ENCODE results near the gene AHI1.

AHI1 gene

DNA sequence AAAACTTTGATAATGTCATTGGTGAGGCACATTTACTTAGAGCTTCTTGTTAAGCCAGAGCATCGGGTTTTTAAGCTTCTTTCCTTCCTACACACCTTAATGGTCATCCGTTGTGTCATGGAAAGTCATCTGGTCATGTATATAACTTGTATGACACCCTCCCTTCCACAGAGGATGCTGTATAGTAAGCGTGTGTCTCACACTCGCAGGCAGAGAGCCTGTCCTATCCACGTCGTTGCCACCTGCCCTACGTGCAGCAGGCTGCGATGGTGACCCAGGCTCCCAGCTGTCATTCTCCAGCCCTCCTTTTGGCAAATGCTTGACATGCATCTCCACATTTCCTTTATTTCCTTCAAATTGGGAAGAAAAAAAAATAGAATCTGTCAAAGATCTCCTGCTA lies 230.9 kb downstream of the AHI1 start (continued):
- TF ChIP-seq, protein P1, sequence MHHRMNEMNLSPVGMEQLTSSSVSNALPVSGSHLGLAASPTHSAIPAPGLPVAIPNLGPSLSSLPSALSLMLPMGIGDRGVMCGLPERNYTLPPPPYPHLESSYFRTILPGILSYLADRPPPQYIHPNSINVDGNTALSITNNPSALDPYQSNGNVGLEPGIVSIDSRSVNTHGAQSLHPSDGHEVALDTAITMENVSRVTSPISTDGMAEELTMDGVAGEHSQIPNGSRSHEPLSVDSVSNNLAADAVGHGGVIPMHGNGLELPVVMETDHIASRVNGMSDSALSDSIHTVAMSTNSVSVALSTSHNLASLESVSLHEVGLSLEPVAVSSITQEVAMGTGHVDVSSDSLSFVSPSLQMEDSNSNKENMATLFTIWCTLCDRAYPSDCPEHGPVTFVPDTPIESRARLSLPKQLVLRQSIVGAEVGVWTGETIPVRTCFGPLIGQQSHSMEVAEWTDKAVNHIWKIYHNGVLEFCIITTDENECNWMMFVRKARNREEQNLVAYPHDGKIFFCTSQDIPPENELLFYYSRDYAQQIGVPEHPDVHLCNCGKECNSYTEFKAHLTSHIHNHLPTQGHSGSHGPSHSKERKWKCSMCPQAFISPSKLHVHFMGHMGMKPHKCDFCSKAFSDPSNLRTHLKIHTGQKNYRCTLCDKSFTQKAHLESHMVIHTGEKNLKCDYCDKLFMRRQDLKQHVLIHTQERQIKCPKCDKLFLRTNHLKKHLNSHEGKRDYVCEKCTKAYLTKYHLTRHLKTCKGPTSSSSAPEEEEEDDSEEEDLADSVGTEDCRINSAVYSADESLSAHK (tag by site-specific recombination; IDR thresholded peaks at IDR 0.05) = no peak
- no peak for TF ChIP-seq ZNF23 (tag by site-specific recombination; IDR thresholded peaks at IDR 0.05; ENCODE audit: borderline replicate concordance)

DNA sequence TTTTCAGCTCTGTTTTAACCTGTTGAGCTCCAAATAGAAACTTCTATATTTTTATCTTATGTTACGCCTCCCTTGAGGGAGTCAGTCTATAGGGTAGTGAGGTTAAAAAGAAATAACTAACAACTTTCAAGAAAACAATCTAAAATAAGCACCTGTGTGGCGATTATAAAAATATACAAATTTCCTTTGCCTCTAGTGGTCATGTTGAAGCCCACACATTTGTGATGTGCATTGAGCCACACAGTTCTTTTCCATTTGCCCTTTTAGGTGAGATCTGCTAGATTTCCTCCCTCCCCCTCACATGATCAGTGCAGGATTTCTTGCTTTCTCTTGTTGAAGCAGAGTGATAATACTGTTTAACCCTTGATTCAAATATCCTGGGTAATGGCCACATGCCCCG lies 232.3 kb downstream of the AHI1 start:
- CTCF ChIA-PET = interaction anchor here (0.5 to 0.7 kb wide), 2 partner anchors 325 to 773 kb away, joined by 3 read pairs; no protein-coding TSS in a partner anchor
- H3K27ac ChIP-seq (ENCODE audit: extremely low read depth, low read depth, low read length) = no peak overlapping the region
- POLR2A ChIA-PET = no interaction called here
- H3K36me3 ChIP-seq (ENCODE audit: control insufficient read depth in 2 of 2, insufficient read depth in 1 of 2, low read length in 2 of 2) = no peaks in the 10 kb centered on the region
- no peaks in the 10 kb centered on the region for H3K9me3 ChIP-seq (ENCODE audit: control insufficient read depth, insufficient read depth, low read depth, low read length)
- H3K4me3 ChIP-seq (ENCODE audit: low read depth, low read length) = no peak overlapping the region
- TF ChIP-seq ZNF10 (tag by site-specific recombination; IDR thresholded peaks at IDR 0.05) (no peak), ZNF302 (tag by site-specific recombination; IDR thresholded peaks at IDR 0.05; ENCODE audit: low read depth) (no peak), ZSCAN30 (tag by site-specific recombination; IDR thresholded peaks at IDR 0.05) (no peak), ZNF514 (tag by site-specific recombination; IDR thresholded peaks at IDR 0.05) (no peak), ZNF776 (tag by site-specific recombination; IDR thresholded peaks at IDR 0.05; ENCODE audit: borderline replicate concordance) (no peak)
- no peaks in the 10 kb centered on the region for H3K4me1 ChIP-seq (ENCODE audit: control insufficient read depth, insufficient read depth, low read length)

DNA sequence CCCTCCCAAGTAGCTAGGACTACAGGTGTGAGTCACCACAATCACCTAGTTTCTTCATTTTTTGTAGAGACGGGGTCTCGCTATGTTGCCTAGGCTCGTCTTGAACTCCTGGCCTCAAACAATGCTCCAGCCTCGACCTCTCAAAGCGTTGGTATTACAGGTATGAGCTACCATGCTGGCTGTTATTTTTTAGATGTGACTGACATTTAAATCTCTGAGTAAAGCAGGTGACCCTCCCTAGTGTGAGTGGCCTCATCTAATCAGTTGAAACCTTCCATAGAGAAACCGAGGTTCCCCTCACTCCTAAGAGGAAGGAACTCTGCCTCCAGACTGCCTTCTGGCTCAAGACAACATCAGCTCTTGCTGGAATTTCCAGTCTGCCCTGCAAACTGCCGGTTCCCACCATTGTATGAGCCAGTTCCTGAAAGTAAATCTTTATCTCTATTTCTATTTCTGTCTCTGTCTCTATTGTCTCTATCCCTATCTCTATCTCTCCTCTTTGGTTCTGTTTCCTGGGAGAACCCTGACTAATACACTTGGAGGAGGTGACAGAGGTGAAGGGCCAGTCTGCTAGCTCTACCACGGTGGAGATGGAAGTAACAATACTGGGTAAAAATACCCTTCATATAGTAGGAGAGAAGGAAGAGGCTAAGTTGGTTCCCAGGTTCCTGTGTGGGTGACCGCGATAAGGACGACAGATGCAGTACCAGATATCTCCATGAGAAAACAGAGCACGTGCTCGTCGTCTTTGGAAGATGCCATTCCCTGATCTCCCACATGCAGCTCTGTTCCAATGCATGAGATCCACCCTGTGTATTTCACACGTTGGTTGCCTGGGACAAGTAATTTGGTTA lies 235.4 kb downstream of the AHI1 start:
- ChIA-PET CTCF (interaction anchor here (0.6 kb wide), 1 partner anchor 80 kb away, joined by 5 read pairs; no protein-coding TSS in a partner anchor), POLR2A (interaction anchor here (0.9 kb wide), 1 partner anchor 78 kb away, joined by 3 read pairs; no protein-coding TSS in a partner anchor)
- TF ChIP-seq HOXC10 (CRISPR knock-in tag; IDR thresholded peaks at IDR 0.05) (no peak), ZNF660 (tag by site-specific recombination; IDR thresholded peaks at IDR 0.05) (no peak), MEIS1 (CRISPR knock-in tag; IDR thresholded peaks at IDR 0.05; ENCODE audit: borderline replicate concordance) (no peak), TRIM28 (IDR thresholded peaks at IDR 0.05; ENCODE audit: borderline replicate concordance, low read length) (no peak), KLF16 (tag by site-specific recombination; IDR thresholded peaks at IDR 0.05) (no peak), ZNF654 (tag by site-specific recombination; IDR thresholded peaks at IDR 0.05; ENCODE audit: low read depth) (no peak), ZNF324 (tag by site-specific recombination; IDR thresholded peaks at IDR 0.05) (no peak), ZBTB1 (tag by site-specific recombination; IDR thresholded peaks at IDR 0.05) (no peak), ZNF701 (tag by site-specific recombination; IDR thresholded peaks at IDR 0.05) (no peak), ZNF184 (tag by site-specific recombination; IDR thresholded peaks at IDR 0.05) (no peak)
- TF ChIP-seq, protein P2, sequence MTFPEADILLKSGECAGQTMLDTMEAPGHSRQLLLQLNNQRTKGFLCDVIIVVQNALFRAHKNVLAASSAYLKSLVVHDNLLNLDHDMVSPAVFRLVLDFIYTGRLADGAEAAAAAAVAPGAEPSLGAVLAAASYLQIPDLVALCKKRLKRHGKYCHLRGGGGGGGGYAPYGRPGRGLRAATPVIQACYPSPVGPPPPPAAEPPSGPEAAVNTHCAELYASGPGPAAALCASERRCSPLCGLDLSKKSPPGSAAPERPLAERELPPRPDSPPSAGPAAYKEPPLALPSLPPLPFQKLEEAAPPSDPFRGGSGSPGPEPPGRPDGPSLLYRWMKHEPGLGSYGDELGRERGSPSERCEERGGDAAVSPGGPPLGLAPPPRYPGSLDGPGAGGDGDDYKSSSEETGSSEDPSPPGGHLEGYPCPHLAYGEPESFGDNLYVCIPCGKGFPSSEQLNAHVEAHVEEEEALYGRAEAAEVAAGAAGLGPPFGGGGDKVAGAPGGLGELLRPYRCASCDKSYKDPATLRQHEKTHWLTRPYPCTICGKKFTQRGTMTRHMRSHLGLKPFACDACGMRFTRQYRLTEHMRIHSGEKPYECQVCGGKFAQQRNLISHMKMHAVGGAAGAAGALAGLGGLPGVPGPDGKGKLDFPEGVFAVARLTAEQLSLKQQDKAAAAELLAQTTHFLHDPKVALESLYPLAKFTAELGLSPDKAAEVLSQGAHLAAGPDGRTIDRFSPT (tag by site-specific recombination; IDR thresholded peaks at IDR 0.05) = no peak
- TF ChIP-seq, protein P3, sequence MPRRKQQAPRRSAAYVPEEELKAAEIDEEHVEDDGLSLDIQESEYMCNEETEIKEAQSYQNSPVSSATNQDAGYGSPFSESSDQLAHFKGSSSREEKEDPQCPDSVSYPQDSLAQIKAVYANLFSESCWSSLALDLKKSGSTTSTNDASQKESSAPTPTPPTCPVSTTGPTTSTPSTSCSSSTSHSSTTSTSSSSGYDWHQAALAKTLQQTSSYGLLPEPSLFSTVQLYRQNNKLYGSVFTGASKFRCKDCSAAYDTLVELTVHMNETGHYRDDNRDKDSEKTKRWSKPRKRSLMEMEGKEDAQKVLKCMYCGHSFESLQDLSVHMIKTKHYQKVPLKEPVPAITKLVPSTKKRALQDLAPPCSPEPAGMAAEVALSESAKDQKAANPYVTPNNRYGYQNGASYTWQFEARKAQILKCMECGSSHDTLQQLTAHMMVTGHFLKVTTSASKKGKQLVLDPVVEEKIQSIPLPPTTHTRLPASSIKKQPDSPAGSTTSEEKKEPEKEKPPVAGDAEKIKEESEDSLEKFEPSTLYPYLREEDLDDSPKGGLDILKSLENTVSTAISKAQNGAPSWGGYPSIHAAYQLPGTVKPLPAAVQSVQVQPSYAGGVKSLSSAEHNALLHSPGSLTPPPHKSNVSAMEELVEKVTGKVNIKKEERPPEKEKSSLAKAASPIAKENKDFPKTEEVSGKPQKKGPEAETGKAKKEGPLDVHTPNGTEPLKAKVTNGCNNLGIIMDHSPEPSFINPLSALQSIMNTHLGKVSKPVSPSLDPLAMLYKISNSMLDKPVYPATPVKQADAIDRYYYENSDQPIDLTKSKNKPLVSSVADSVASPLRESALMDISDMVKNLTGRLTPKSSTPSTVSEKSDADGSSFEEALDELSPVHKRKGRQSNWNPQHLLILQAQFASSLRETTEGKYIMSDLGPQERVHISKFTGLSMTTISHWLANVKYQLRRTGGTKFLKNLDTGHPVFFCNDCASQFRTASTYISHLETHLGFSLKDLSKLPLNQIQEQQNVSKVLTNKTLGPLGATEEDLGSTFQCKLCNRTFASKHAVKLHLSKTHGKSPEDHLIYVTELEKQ (tag by site-specific recombination; IDR thresholded peaks at IDR 0.05; ENCODE audit: borderline replicate concordance) = no peak
- no peak overlapping the region for H3K27ac ChIP-seq (ENCODE audit: extremely low read depth, low read depth, low read length)
- no peaks in the 10 kb centered on the region for H3K4me1 ChIP-seq (ENCODE audit: control insufficient read depth, insufficient read depth, low read length)
- H3K9me3 ChIP-seq (ENCODE audit: control insufficient read depth, insufficient read depth, low read depth, low read length) = no peaks in the 10 kb centered on the region
- H3K36me3 ChIP-seq (ENCODE audit: control insufficient read depth in 2 of 2, insufficient read depth in 1 of 2, low read length in 2 of 2) = no peaks in the 10 kb centered on the region
- no peak overlapping the region for H3K4me3 ChIP-seq (ENCODE audit: low read depth, low read length)

Data from HEK293 (cell line).